PFSK-1 (cell line): ENCODE data around the gene RPH3AL.

ENCODE experiments used
- FOXP2 ChIP-seq: optimal IDR thresholded peaks from 2 replicates; pipeline ENCODE3; 2011; ENCODE audit warnings: borderline replicate concordance, control low read depth, inconsistent platforms; ENCODE audit not compliant: insufficient read depth; ENCODE audit errors: extremely low read length, extremely low read depth
- POLR2AphosphoS5 ChIP-seq: IDR thresholded peaks from 2 replicates; pipeline ENCODE4 v1.6.1; 2012; ENCODE audit warnings: low read depth, mild to moderate bottlenecking, control low read depth, low read length, moderate library complexity
- REST ChIP-seq, 2 experiments: IDR thresholded peaks; 2 replicates each; pipeline versions ENCODE4 v1.6.1 to v1.8.0; 2011 to 2012; ENCODE audit warnings: low read depth in 2 of 2, low read length in 2 of 2, control low read depth in 1 of 2, inconsistent platforms in 1 of 2, mild to moderate bottlenecking in 1 of 2, moderate library complexity in 1 of 2; ENCODE audit not compliant: insufficient read depth in 1 of 2
- SIN3A ChIP-seq: IDR thresholded peaks from 2 replicates; pipeline ENCODE4 v1.6.1; 2012; ENCODE audit warnings: mild to moderate bottlenecking, low read length, moderate library complexity, borderline replicate concordance; ENCODE audit not compliant: insufficient read depth
- TAF1 ChIP-seq: IDR thresholded peaks from 2 replicates; pipeline ENCODE4 v1.6.1; 2012; ENCODE audit warnings: low read length, control low read depth, borderline replicate concordance; ENCODE audit not compliant: insufficient read depth

Gene RPH3AL

GRCh38 chr17:382644-383533 is 30.3 kb upstream of the RPH3AL start:
- no peak for TF ChIP-seq REST (IDR thresholded peaks at IDR 0.05; ENCODE audit: insufficient read depth in 1 of 2, low read depth in 2 of 2, low read length in 2 of 2)

DNA sequence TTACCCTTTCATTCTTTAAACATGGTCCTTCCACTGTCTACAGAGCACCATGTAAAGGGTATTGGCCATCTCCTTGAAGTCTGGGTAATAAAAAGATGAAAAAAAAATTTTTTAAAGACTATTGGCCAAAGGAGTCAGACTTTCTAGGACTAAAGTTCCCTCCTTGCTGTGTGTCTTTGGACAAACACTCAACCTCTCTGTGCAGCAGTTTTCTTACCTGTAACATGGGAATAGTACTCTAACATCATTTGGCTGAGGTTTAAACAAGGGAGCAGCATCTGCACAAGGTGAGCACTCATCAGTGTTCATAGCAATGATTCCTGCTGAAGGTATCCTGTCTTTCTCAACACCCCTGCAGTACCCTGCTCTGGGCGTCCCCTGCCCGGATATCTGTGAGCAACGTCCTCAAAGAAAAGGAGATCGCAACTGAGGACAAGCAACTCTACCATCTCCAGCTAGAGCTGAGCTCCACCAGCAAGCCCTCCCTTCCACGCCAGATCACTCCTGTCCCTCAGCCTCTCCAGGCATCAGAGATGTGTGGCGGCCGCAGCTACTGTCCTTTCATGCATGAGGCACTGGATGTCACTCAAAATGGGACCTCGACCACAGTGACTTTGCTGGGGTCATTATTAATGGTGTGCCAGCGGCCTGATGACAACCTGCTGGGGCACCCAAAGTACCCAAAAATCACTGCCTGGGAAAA is 29.5 kb upstream of the RPH3AL start:
- TF ChIP-seq TAF1 (no peak), FOXP2 (no peak), SIN3A (no peak), POLR2AphosphoS5 (no peak), REST (IDR thresholded peaks at IDR 0.05; ENCODE audit: insufficient read depth in 1 of 2, low read depth in 2 of 2, low read length in 2 of 2) (no peak)

DNA sequence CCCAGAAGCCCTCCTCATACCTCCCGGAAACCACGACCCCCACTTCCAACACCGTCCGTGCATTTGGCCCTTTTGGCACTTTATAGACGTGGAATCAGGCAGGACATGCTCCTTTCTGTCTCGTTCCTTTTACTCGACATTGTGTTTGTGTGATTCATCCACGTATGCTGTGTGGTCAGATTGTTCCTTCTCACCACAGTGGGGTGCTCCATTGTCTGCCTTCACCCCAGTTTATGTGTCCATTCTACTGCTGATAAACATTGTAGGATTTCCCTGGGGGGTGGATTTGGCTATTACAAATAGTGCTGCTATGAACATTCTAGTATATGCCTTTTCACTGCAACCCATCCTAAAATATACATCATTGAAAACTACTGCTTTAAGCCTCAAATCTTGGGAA is 28.9 kb upstream of the RPH3AL start:
- TF ChIP-seq SIN3A (no peak), TAF1 (no peak), POLR2AphosphoS5 (no peak), REST (IDR thresholded peaks at IDR 0.05; ENCODE audit: insufficient read depth in 1 of 2, low read depth in 2 of 2, low read length in 2 of 2) (no peak), FOXP2 (no peak)

DNA sequence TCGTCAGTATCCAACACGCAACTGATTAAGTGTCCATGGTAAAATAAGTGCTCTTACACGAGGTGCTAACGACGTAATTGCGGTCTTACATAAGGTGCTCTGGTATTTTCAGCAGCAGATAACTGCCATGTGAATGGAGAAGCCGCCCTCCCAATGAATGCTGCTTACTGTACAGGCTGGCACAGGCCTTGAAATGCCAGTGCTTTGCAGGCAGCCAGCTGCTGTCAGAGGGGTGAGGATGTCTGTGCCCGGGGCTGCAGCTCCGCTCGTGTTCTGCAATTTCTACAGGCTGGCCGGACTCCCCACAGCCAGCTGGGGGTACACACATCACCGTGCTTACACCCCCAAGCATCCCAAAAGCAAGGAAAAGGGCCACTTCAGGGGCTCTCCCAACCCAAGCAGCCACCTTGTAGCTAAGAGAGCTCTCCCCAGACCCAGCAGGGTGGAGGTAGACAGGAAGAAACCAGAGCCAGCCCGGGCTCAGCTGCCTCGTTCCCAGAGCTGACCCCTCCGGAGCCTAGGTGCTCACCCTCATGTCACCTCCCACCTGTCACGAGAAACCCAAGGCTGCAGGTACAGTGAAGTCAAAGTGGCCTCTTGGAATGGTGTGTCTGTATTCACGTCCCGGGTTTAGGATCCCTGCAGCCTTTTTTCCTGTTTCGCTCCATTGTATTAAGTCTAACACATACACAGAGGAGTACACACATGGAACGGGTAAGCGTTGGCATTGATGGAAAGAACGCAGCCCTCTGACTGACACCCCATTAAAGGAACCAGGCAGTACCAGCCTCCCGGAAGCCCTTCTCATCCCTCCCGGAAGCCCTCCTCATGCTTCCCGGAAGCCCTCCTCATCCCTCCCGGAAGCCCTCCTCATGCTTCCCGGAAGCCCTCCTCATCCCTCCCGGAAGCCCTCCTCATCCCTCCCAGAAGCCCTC is 27.2 kb upstream of the RPH3AL start:
- TF ChIP-seq POLR2AphosphoS5 (no peak), FOXP2 (no peak), REST (IDR thresholded peaks at IDR 0.05; ENCODE audit: insufficient read depth in 1 of 2, low read depth in 2 of 2, low read length in 2 of 2) (no peak)
